Measurements from ENCODE around the gene HSDL2.
"Not testable (repeated sequence)": the region's sequence is repeated elsewhere in the genome, so short reads cannot be mapped to it uniquely, and the experiment has no call there.

The HSDL2 gene

DNA sequence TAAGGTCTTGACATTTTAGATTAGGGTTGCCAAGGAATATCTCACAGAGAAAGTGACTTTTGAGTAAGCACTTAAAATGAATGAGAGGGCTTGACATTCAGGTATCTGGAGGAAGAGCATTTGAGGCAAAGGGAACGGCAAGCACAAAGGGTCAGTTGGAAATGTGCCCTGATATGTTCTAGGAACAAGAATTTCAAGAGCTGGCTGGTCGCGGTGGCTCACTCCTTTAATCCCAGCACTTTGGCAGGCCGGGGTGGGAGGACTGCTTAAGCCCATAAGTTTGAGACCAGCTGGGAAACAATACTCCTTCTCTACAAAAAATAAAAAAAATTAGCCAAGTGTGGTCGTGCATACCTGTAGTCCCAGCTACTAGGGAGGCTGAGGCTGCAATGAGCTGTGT lies 123.3 kb downstream of the HSDL2 start:
- DNase-seq: no peak

DNA sequence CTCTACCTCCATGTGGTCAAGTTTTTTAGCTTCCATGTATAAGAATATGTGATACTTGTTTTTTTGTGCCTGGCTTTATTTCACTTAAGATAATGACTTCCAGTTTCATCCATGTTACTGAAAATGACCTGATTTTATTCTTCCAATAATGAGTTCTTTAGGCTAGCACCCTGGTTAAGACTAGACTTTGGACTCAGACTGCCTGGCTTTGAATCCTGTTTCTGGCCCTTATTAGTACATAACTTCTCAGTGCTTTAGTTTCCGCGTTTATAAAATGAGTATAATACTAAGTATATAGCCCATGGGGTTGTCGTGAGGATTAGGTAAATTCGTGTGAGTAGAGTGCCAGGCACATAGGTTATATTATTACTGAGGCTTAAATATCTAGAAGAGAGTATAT lies 125.2 kb downstream of the HSDL2 start:
- DNase-seq: no peak

DNA sequence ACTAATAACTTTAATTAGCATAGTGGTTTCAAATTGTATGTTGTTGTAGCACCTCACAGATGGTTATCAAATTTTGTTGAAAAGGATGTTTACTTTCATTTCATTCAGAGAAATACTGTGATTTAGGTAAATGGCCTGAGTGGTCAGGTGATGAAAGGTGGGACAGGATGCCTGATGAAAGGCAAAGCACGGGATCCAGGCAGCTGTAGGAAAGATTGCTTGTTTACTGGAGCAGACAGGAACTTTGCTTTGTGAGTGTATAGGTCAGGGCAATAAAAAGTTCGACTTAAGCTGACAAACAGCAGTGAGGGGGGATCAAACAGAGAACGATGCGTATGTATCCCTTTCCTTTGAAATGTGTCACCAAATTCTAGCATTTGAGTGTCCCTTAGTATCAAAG lies 125.7 kb downstream of the HSDL2 start:
- no peak for DNase-seq

DNA sequence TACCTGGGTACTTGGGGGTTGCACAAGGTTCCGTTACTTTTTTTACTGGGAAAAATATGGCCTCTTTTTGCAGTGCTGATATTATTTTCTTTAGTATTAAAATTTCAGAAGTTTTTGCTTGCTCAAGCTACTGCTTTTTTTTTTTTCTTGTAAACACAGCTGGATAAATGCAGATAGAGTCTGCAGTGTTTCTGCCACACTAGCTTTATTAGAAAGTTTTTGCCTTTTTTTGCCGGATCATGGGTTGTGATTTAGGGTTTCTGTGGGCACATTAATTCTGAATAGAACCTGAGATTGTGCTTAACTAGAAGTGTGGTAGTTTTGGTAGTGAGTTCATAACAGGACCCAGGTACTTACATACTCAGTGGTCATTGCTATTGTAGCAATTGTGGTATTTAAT lies 126.7 kb downstream of the HSDL2 start:
- no peak for DNase-seq

DNA sequence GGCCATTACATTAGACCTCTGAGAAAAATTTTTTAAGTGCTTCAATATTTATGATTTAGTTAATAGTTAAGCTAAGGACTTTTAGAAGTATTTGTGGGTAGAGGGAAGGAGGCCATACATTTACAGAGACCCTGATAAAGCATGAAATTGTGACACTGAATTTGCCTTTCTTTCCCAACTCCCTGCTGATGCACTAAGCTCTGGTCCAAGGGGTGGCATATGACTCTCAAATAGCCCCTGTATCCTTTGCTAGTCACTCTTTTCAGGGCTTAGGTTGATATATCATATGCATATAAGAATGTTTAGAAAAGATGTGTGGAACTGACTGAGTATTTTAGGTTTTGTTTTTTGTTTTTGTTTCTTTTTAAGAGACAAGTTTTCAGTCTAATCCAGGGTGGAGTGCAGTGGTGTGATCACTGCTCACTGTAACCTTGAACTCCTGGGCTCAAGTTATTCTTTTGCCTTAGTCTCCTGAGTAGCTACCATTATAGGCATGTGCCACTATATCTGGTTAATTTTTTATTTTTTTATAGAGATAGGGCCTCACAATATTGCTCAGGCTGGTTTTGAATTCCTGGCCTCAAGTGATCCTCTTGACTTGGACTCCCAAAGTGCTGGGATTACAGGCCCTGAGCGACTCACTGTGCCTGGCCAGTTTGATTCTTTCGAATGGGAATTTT lies 127.2 kb downstream of the HSDL2 start:
- no peak for DNase-seq

DNA sequence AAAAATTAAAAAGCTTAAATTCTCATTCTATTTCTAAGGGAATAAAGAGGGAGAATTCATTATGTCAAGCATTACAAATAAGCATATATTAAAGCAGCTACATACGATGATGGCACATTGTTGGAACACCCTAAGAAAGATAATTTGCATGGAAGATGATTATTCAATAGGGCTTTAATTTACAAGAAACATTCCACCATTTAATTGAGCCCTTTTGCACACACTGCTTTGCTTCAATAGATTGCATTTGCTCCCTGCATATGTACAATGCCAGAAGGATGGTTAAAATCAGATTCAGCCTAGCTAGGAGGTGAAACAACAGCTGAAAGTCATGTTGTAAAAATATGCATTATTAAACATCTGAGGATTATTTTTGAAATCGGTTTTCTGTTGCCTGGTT lies 128.5 kb downstream of the HSDL2 start:
- no peak for DNase-seq

DNA sequence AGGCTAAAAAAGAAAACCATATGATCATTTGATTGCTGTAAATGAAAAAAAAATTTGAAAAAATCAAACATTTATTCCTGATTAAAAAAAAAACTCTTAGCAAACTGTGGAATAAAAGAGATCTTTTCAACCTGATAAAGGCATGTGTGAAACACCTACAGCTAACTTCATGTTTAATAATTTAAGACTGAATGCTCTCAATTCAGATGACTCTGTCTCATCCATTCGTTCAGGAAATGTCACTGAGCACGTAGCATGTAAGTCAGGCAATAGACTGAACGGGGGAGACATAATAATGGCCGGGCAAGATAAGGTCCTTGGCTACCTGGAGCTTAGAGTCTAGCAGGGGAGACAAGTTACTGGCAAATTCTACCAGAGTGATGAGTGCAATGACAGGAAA lies 132.5 kb downstream of the HSDL2 start:
- not testable (repeated sequence) for DNase-seq

DNA sequence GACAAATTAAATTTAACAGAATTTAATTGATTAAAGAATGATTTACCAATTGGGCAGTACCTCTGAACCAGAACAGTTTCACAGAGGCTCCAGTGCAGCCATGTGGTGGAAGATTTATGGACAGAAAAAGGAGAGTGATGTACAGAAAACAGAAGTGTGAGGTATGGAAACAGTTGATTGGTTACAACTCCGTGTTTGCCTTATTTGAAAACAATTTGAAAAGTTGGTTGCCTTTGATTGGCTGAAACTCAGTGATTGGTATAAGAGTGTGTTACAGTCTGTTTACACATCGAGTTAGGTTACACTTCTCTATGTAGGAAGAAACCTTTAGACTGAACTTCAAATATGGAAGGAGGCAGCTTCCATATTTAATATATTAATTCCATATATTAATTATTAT lies 136.9 kb downstream of the HSDL2 start:
- DNase-seq: no peak

DNA sequence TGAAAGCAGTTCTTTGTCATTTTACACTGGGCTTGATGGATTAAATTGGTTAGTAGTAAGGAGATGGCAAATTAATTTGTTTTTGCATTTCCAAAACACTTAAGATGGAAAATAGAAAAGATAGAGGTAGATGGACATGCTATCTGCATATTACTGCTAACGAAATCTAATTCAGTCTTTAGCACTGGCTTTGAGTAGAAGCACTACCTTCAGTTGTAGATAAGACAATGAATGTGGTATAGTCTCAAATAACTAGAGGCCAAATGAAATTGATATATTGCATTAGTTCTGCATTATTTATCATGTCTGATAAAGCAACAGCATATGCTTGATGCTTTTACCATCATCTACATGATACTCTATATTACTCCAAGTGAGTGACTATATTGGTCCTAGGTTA lies 140.2 kb downstream of the HSDL2 start:
- DNase-seq: no peak

DNA sequence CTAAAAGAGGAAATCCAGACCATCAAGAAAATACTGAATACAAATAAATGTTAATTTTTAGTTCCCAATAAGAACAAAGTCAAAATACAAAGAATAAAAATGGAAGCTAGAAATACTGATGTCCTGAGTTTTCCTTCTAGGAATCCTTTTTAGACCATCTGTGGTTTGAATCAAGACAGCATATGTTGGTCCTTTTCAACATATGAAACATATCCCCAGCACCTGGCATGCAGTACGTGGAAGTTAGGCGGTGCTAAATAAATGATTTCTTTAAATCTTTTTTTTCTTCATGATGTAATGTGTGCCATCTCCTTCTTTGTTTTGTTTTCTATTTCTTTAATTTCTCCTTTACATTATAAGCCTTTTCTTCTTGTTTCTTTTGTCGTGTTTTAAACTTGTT lies 140.7 kb downstream of the HSDL2 start:
- no peak for DNase-seq

All from activated gamma-delta T cell treated with Interleukin-2 at 50 U/mL for 16 hours (primary cell).